HG03060 (cell line): Measurements from ENCODE around the gene STOM.
"Not testable (repeated sequence)": the region's sequence is repeated elsewhere in the genome, so short reads cannot be mapped to it uniquely, and the experiment has no call there.

Experiments
- ATAC-seq: cut with Tn5 transposase; IDR thresholded peaks from one replicate; pipeline ENCODE4 v1.9.1; 2021; ENCODE audit warnings: low read depth, moderate number of reproducible peaks; ENCODE audit not compliant: unreplicated experiment

Gene STOM

DNA sequence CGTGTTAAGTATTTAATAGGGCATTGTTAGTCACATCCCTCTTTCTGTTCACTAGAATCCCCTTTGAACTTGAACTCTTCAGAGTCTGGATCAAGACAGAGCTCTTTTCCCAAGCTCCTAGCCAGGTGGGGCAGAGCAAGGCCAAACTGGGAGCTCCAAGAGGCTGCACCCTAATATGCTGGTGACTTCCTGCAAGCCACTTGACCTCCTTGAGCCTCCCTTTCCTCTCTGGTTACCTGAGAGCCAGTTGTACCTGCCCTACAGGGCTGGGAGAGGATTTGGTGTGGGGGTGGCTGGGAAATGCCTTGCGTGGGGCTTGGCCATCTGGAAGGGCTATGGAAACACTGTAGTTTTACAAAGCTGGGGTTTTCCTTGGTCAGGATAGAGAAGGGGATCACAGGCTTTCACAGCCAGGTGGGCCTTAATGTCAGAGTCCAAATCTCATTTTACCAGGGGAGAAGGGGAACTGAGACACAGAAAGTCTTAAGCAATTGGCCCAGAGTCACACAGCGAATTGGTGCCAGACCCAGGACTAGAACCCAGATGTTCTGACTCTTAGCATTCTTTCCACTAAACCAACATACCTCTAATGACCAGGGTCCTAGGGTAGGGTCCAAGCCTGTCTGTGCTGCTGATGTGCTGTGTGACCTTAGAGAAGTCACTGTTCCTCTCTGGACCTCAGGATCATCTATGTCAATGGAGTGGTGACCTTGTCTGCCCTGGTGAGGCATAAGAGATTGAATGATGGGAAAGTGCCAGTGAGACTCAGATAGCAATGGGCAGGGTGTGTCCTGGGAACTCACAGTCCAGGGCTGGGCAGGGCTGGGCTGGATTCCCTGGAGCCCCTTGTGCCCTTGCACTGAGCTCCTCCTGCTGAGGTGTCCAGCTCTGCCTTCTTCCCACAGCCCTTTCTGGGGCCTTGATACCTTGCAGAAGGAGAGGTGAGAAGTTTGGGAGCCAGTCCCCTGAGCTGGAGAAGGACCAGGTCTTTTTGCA is 66.3 kb downstream of the STOM start:
- no peak for ATAC-seq

DNA sequence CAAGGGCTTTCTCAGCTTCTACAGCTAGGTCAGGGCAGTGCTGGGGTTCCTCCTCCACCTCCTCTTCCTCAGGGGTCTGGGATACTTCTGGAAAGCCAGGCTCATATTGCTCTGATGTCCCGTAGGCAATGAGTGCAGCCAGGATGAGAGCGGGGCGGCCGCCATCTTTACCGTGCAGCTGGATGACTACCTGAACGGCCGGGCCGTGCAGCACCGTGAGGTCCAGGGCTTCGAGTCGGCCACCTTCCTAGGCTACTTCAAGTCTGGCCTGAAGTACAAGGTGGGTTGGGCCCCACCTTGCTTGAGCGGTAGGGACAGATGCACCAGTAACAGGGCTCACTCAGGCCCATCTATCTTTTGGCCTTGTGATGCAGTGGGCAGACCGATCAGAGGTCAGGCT is 67.3 kb downstream of the STOM start:
- no peak for ATAC-seq

DNA sequence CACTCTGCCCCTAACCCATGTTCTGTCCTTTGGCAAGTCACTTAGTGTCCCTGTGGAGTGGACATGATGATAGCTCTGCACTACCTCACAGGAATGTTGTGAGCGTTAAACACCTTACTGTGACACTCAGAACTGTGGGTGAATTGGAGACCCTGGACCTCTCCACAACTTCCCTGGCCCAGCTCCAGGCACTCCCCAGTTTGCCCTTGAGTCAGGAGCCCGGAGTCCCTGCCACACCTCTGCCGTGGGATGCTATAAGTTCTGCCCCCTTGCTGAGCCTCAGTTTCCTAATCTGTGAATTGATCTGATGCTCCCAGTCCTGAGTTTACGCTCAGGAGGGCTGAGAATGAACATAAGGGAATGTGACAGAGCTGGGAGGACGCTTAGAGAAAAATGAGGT is 67.7 kb downstream of the STOM start:
- ATAC-seq: no peak

GRCh38 chr9:121301881-121302286 is 68.2 kb downstream of the STOM start:
- no peak for ATAC-seq

DNA sequence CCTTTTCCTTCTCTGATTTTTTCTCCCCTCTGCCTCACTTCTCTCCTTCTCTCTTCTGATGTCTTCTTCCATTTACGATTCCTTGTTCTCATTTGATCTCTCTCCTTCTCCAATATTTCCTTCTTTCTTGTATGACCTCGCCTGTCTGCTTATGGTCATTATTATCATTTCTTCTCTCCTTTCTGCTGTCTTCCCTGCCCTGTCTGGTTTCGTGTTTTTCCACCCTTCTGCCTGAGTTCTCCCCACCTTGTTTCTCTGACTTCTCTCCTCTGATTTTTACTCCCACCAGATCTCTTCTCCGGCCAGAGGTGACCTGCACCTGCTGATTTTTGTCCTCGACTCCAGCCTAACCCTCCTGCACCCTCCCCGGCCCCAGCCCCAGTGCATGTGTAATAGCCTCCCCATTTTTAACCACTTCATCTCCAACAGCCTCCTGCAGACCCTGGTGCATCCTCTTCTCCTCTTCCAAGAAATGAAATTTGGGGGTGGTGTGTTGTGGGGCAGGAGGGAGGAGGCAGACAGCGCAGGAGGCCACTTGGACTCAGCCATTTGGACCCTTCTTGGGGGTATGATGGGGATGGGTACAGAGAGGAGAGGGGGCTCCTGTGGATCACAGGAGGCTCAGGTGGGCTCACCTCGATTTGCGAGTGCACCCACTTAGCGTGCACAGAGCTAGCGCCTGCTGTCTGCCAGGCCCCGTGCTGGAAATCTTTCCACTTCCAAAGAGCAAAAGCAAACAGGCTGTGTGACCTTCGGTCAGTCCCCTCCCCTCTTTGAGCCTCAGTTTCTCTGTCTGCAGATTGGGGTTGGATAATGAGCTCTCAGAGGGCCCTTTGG is 69.5 kb downstream of the STOM start:
- ATAC-seq: no peak

DNA sequence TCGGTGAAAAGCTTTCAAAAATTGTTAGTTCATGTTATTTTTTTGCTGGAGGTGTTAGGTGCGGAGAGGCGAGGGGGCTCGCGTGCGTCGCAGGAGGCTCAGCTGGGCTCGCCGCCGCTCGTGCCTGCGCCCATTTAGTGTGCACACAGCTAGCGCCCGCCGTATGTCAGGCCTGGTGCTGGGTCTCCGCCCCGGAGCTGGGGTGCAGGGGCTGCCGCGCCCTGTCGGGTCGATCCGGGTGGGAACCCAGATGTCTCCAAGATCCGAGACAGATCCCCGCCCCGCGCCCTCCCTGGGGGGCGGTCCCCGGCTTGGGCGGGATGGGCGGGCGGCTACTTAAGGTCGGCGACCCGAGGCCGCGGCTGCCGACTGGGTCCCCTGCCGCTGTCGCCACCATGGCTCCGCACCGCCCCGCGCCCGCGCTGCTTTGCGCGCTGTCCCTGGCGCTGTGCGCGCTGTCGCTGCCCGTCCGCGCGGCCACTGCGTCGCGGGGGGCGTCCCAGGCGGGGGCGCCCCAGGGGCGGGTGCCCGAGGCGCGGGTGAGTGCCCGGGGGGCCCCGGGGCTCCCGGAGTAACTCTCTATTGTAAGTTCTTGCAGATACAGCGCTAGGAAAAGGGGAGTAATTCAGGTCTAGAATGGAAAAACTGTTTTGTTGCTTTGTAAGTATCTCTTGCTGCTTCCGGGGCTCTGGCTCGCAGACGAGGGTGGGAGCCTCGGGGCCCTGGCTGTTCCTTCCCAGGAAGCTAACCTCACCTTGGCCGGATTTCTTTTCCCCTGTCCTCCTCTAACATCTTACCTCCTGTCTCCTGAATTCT is 70.4 kb downstream of the STOM start:
- ATAC-seq: no peak

- ATAC-seq: no peak
Measured at GRCh38 chr9:121298689-121299466, 71.2 kb downstream of the STOM start.

DNA sequence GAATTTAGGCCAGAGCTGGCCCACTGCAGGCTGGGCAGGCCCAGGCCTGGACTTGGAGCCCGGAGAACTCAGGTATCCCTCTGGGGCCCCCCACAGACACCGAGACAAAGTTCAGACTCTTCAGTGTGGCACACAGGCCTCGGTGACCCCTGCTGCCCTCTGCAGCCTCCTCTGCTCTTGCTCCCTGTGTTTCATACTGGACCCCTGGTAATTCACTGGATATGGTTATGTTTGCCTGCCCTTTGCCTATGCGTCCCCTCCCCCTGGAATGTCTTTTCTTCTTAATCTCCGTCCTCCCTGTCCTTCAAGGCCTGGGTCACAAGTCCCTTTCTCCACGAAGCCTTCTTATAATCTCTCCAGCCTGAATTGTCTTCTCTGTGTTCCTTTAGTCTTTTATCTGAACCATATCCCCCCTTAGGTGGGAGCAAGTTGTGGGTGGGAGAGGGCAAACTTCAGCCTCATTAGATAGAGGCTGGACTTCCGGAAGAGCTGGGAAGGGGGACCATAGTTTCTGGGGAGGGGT is 72.0 kb downstream of the STOM start:
- ATAC-seq: no peak

GRCh38 chr9:121297389-121297788 is 72.7 kb downstream of the STOM start:
- no peak for ATAC-seq

GRCh38 chr9:121296213-121297127 is 73.6 kb downstream of the STOM start:
- no peak for ATAC-seq

- no peak for ATAC-seq
Measured at GRCh38 chr9:121295662-121296191, 74.3 kb downstream of the STOM start.

DNA sequence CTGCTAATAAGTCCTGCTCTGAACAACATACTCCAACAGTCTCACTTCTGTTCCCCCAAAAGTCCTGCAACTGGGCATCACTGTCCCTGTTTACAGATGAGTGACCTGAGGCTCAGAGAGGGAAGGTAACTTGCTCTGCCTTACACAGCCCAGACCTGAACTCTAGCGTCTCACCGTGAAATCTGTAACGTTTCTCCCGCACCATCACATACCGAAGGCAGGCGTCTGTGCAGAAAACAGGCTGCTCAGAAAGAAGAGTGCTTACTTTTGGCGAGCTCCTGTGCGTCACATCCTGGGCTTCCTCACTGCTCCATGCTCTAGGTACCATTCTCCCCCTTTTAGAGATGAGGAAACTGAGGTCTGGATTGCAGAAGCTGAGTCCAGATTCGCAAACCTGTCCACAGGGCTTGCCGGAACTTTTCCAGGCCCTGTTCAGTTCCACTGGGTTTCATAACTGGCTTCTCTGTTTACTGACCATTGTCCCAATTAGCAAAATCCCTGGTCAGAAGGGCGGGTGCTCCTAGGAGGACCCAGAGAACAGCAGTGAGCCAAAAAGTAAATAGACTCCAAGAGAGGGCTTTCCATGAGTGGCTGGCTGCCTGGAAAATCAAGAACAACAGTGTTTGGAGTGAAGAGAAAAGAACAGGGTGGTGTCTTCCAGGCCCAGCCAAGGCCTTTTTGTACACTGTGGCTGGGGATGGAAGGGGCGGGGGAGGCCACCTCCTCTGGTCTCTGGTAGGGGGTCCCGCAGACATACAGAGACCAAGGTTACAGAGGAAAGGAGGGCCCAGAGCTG is 75.0 kb downstream of the STOM start:
- ATAC-seq: no peak

DNA sequence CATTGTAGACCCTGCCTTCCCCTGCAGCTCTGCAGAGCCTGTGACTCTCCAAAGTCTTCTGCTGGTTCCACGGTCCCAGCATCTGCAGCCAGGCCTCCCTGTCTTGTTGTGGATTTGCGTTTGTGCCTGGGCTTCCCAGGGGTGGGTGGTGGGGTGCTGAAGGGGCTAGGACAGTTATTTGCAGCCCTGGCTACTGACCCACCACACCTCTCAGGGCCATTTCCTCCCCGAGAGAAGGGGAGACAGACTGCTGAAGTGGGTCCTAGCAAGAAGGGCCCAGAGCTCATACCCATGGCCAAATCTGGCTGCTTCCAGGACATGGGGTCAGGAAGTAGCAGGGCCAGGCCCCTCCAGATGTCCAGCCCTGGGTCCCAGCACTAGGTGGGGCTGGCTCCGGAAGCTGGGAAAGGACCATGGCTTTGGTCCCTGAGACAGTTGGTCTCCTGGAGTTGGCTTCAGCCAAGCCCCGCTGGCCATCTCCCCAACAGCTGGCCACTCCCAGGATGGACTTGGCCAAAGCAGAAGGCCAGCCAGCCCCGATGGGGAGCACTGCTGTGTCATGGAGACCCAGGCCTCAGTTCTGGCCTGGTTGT is 75.8 kb downstream of the STOM start:
- no peak for ATAC-seq

- no peak for ATAC-seq
Measured at GRCh38 chr9:121292801-121293241, 77.2 kb downstream of the STOM start.

DNA sequence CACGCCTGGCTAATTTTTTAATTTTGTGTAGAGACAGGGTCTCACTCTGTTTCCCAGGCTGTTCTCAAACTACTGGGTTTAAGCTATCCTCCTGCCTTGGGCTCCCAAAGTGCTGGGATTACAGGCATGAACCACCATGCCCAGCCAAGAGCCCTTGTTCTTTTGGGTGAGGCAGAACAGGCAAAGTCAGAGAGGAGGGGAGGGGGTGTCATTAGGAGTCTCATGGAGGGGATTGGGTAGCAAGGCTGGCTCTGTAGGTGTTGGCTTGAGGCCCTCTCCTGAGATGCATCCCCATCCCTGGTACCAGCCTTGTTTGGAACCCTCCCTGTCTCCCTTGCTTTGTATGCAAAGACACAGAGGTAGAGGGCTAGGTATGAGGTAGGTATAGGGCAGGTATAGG is 78.0 kb downstream of the STOM start:
- no peak for ATAC-seq

DNA sequence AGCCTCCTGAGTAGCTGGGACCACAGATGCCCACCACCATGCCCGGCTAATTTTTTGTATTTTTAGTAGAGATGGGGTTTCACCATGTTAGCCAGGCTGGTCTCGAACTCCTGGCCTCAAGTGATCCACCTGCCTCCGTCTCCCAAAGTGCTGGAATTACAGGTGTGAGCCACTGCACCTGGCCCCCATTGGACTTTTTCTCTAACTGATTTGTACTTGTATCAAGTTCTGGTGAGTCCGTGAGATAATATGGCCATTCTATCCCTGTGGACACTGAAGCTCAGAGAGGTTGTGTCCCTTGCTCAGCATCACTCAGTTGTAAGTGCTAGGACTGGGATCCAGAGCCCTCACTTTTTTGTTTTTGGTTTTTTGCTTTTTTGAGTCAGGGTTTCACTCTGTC is 78.5 kb downstream of the STOM start:
- ATAC-seq: not testable (repeated sequence)

- ATAC-seq: no peak
Measured at GRCh38 chr9:121289772-121290370, 80.2 kb downstream of the STOM start.
